T-helper 9 cell (primary cell): ENCODE data around the gene AGRN.
"Not testable (repeated sequence)": the region's sequence is repeated elsewhere in the genome, so short reads cannot be mapped to it uniquely, and the experiment has no call there.

ENCODE experiments used
- DNase-seq: peaks from one replicate; pipeline ENCODE4 v3.0.0-alpha.2; 2020

AGRN gene

DNA sequence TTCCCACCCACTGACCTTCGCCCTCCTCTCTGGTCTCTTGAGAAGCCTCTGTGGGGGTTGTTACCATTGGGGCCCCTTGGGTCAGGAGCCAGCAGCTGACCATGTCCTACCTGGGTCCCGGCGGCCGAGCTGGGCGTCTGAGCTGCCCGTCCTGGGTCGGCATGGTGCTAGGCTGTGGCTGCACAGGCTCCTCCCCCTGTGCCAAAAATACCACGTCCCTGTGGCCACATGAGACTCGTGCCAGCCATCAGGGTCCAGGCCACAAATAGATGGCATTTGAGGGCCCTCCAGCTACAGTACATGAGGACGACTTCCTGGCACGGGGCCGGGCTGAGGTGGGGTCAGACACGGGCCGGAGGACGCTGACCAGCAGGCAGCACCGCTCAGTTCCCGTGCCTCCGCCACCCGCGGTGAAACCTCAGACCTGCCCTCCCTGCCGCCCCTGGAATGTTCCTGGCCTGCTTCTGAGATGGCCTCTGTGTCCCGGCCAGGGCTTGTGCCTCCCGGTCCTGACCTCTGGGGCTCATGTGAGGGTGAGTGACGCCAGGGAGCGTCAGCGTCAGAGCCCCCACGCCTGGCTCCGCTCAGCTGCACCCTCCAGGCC is 37.9 kb upstream of the AGRN start, which contains the start of gene PERM1:
Gene PERM1 (minus strand): TSS at position 139 of the 604 bp plus-strand sequence. CDS start 1,064 bp downstream, outside the sequence.
- no peak for DNase-seq

DNA sequence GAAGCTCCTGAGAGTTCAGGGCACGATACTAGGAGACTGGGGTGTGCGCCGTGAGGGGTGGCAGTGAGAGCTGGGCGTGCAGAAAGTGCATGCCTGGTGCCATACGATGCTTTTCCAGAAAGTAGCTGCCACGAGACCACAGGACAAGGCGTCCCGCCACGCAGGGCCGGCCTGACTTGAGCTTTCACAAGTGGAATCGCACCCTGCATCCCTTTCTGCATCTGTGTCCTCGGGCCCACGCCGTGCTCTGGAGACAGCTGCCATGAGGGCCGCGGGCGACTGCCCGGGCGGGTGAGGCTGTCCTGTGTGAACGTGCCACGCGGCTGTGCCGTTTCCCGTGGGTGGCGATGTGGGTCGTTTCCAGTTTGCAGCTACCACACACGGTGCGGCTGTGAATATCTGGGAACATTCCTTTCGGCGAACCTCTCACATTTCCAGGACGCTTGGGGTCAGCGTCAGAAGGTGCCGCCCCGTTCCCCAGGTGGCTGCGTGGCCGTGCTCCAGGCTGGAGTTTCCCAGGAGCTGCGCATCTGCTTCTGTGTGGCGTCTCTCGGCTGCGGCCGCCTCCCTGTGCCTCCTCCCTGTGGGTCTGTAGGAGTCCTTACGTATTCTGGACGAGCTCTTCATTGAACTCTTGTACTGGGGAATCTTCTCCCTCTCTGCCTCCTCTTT is 37.0 kb upstream of the AGRN start:
- DNase-seq = no peak

- DNase-seq = peak; percentile 61
These were observed 36.0 kb upstream of the AGRN start for GRCh38 chr1:983798-984475.

- DNase-seq = no peak
These were observed 35.5 kb upstream of the AGRN start for GRCh38 chr1:984476-984814.

DNA sequence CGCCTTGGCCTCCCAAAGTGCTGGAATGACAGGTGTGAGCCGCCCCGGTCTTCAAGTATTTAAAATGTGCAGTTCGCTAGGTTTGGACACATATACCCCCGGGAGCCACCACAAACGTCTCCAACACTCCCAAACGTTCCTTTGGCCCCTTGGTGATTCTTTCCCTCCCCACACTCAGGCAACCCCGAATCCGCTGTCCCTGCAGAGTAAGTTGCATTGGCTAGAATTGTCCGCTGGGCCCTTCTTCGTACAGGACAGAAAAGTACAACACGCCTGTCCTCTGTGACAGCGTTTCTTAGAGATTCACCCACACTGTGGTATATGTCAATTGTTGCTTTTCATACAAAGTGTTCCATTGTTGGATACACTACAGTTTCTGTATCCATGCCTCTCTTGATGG is 34.8 kb upstream of the AGRN start:
- DNase-seq = no peak

- DNase-seq = not testable (repeated sequence)
These were observed 31.9 kb upstream of the AGRN start for GRCh38 chr1:988061-988460.

- not testable (repeated sequence) for DNase-seq
These were observed 28.6 kb upstream of the AGRN start for GRCh38 chr1:991275-991674.

DNA sequence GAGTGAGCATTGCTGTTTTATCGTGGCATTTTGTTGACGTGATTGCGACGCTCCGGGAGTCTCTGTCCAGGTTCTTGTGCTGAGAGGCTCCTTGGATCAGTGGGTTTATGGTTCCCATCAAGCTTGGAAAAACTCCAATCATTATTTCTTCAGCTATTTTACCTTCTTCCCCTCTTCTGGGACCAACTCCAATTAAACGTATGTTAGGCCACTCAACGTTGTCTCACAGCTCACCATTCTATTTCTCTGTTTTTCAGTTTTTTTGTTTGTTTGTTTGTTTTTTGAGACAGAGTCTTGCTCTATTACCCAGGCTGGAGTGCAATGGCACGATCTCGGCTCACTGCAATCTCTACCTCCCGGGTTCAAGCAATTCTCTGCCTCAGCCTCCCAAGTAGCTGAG is 28.0 kb upstream of the AGRN start:
- no peak for DNase-seq

DNA sequence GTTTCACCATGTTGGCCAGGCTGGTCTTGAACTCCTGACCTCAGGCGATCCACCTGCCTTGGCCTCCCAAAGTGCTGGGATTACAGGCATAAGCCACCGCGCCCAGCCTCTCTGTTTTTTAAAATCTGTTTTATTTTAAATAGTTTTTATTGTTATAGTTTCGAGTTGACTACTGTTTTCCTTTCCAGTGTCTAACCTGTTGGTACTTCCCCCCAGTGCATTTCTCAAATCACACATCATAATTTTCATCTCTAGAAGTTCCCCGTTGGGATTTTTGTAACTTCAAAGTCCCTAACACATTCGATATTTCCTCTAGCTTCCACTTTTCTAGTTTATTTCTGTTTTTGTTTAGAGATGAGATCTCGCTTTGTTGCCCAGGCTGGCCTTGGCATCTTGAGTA is 27.6 kb upstream of the AGRN start:
- DNase-seq = no peak

DNA sequence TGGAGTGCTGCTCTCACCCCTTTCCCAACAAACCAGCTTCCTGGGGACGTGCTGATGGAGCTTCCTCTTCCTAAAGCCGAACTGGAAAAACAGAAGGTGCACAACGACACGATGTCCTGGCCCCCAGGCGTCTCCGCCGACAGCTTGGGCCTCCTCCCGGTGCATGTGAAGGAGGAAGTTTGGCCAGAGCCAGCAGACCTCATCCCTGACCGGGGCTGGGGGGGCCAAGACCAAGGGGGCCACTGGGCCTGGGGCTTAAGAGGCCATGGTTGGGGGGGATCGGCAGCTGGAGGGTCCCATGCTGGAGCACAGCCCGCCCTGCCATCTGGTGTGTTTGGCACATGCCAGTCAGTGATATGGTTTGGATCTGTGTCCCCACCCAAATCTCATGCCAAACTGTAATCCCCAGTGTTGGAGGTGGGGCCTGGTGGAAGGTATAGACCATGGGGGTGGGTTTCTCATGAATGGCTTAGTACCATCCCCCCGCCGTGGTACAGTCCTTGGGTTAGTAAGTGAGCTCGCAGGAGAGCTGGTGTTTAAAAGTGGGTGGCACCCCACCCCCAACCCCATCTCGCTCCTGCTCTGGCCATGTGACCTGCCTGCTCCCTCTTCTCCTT is 26.4 kb upstream of the AGRN start:
- no peak for DNase-seq

- DNase-seq = not testable (repeated sequence)
These were observed 25.4 kb upstream of the AGRN start for GRCh38 chr1:994546-994945.

DNA sequence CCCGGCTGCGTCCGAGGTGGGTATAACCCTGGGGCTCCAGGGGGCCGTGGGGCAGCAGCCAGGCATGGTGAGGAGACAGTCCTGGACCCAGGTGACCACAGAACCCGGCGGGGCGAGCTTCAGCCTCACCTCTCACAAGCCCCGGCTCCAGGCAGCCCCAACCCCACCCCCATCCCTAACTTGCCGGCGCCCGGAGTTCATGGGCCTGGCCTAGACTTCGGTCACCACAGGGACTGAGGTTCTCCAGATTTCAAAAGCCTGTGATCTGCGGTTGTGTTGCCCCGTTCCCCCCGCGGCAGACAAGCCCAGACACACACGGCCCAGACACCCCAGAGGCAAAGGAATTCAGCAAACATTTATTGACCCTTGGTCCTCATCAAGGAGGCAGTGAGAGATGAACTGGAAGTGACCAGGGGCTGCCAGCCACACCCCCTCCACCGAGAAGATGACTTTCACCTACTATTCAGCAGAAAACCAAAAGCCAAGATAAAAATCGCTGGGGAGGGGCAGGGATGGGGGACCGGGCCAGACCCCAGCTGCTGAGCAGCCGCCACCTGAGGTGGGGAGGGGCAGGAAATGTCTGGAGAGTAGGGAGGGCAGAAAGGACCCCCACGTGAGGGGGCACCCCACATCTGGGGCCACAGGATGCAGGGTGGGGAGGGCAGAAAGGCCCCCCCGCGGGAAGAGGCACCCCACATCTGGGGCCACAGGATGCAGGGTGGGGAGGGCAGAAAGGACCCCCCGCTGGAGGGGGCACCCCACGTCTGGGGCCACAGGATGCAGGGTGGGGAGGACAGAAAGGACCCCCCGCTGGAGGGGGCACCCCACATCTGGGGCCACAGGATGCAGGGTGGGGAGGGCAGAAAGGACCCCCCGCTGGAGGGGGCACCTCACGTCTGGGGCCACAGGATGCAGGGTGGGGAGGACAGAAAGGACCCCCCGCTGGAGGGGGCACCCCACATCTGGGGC is 24.0 kb upstream of the AGRN start:
- no peak for DNase-seq

- DNase-seq = no peak
These were observed 22.8 kb upstream of the AGRN start for GRCh38 chr1:996851-997712.

- no peak for DNase-seq
These were observed 22.3 kb upstream of the AGRN start for GRCh38 chr1:997713-997992.

GRCh38 chr1:997993-998744 is 21.8 kb upstream of the AGRN start:
- no peak for DNase-seq

GRCh38 chr1:998745-998994 is 21.2 kb upstream of the AGRN start:
- DNase-seq = no peak

GRCh38 chr1:998995-999724 is 20.8 kb upstream of the AGRN start:
- DNase-seq = no peak

DNA sequence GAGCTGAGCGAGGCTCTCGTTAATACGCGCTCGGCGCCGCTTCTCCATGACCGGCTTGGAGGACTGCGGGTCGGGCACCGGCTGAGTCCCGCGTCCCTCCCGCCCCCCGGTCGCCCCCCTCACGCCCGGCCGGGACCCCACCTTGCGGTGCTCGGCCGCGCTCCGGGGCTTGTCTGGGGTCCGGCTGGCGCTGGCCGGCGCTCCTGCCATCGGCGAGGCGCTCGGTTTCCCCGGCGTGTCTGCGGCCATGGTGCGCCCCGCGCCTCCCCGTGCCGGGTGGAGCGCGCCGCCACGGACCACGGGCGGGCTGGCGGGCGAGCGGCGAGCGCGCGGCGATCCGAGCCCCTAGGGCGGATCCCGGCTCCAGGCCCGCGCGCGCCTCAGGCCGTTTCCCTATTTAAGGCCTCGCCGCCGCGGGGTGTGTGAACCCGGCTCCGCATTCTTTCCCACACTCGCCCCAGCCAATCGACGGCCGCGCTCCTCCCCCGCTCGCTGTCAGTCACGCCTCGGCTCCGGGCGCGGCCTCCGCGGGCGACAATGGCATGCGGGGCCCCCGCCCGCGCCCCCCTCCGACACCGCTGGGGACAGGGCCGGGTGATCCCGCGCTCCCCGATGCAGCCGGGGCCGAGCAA is 20.1 kb upstream of the AGRN start, which contains the start of gene HES4:
Gene HES4 (minus strand): TSS at position 373 of the 632 bp plus-strand sequence. CDS start 124 bp downstream, at position 249.
- DNase-seq = peak; percentile 48

GRCh38 chr1:1000357-1001056 is 19.4 kb upstream of the AGRN start:
- peak; percentile 68 for DNase-seq
